Ramos (cell line): Measurements from ENCODE around the gene TBC1D2B.

ENCODE experiments used
- in situ Hi-C: fragments of 300-500 bp; cut with MboI; formaldehyde crosslinking; loops from one replicate; pipeline ENCODE4 v1.14.3; 2022; ENCODE audit warnings: low sequenced_read_pairs; ENCODE audit not compliant: unreplicated experiment

The TBC1D2B gene

DNA sequence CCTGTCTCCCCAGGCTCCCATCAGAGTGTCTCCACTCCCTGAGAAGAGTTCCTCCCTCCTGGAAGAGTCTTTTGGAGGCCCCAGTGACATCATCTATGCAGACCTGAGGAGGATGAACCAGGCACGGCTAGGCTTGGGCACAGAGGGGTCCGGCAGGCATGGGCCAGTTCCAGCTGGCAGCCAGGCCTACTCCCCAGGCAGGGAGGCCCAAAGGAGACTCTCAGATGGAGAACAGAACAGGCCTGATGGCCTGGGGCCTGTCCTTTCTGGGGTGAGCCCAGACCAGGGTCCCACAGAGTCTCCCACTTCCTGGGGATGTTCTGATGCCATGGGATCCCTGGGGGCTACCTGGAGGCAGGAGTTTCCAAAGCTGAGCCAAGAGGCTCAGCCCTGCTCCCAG lies 23.4 kb upstream of the TBC1D2B start:
- in situ Hi-C loops: loop anchor here (5.0 kb wide), 1 partner anchor 94 kb away; no protein-coding TSS in a partner anchor

DNA sequence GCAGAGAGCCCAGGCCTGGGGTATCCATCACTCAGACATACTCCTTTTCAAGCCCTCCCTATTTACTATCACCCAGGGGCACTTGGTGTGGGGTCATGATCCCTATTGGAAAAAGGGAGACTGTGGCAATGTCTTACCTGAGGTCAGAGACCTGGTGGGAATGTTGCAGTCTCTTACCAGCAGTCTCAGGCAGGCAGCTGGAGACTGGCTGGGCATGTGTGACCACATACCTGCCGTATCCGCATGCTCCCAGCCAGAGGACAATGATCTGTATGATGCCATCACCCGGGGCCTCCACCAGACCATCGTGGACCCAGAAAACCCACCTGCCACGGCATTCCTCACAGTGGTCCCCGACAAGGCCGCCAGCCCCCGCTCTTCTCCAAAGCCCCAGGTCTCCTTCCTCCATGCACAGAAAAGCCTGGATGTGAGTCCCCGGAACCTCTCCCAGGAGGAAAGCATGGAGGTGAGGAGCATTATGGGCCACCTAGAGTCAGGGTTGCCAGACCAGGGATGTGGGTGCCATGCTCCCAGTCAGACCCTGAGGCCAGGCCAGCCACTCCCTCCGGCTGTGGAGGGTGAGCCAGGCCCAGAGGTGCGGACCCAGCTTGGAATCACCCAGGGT lies 20.7 kb upstream of the TBC1D2B start:
- in situ Hi-C loops: no loop called here

DNA sequence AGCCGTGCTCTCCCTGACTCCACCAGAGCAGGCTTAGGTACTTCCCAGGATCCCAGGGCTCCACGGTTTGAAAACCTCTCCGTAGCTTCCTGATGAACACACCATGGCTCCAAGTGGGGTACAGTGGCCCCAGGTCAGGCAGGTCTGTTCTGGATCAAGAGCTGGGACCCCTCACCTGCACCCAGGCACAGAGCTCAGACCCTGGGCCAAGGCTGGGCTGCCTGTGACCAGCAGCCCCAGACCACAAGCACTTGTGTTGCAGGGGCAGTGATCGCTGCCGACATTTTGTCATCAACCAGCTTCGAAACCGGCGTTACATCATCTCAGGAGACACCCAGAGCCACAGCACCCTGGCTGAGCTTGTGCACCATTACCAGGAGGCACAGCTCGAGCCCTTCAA lies 20.2 kb upstream of the TBC1D2B start:
- in situ Hi-C loops: no loop called here

DNA sequence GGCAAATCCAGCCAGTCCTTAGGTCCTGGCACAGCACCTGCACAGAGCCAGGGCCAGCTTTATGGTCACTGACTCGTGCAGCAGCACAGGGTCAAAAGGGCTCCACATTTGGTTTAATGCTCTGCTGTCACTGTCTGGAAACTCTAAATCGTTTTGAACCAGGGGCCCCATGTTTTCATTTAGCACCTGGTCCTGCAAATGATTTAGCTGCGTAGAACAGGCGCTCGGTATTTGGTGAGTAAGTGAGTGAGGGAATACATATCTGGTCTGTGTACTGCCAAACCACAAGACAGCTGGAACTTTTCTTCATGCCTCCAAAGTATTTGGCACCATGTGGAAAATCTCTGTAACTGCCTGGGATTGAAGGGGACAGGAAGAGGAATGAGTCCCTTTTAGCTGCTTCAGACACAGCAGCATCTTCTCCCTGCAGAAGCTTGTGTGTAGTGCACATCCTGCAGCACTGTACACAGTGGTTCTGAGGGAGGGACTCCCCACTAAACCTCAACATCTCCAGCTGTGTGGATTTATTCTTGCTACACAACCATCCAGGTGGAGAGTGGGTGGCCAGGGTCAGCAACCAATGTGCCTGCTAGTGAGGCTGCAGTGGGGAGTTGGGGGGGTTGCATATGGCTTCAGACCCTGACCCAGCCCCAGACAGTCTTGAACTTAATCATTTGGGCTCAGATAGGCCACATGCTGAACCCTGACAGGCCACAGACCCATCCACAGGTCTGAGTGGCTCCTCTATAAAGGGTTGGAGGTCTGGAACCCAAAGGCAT lies 15.9 kb upstream of the TBC1D2B start:
- in situ Hi-C loops: no loop called here

DNA sequence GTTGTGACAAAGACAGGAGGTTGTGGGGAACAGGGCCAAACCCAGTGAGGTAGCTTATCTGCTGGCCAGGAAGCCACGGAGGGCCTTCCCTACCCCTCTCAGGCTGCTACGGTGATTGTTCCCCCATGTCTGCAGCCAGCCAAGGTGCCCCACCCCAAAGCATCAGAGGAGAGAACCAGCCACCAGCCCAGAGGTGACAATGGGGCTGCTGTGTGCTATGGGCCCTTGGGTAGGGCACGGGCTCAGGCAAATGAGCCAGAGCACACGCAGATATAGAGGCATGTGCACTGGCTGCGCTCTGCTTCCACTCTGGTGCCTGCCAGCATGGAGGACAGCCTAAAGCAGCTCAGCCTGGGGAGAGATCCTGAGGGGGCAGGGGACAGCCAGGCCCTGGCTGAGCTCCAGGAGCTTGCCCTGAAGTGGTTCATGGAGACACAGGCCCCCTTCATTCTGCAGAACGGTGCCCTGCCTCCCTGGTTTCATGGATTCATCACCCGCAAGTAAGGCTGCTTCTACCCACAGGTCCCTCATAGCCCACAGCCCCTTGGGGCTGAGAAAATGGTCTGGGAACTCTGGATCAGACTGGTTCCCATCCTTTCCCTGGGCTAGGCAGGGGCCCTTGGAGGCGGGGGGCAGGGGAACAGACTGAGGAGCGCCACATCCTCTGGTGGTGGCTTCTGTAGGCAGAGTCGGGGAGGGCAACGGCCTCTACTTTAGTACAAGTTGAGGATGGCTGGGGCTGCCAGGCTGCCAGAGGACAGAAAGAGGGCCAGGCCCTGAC lies 14.9 kb upstream of the TBC1D2B start, which contains the start of gene SH2D7:
SH2D7 (plus strand) TSS at position 301 of the 781 bp plus-strand sequence; CDS start at position 325, 24 bp downstream.
- in situ Hi-C loops: no loop called here

DNA sequence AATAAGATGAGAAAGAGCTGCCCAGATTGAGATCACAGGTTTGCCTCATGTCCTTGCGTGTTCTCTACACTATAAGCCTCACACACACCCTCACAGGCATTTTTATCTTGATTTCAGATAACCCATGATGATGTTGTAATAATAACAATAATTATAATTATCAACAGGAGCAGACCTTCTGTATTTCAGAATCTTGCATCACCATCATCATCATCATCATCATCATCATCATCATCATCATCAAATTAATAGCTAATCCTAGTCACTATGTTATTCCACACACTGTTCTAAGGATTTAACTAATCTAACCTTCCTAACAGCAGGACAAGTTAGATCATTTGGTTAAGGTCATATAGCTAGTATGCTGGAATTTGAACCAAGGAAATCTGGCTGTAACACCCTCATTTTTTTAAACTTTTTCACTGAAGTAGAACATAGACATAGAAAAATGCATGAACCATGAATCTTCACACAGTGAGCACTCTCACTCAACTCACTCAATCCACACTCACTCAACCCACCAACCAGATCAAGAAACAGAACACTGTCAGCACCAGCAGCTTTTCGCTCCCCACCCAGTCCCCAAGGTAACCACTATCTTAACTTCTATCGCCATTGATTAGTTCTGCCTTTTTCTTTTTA lies 13.0 kb upstream of the TBC1D2B start:
- in situ Hi-C loops: no loop called here

DNA sequence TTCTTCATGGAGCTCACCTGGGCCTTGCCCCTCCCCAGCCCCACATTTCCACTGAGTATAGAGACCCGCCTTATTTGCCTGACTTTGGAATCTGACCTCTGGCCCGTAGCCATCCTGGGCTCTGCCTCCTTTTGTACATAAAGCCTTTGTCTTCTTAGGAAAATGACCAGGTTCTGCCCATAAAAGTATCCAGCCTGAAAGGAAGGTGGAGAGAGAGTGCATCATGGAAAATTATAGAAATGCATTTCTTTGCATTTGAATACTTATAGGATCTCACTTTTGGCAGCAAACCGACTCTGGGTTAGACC lies 11.2 kb upstream of the TBC1D2B start:
- in situ Hi-C loops: no loop called here

DNA sequence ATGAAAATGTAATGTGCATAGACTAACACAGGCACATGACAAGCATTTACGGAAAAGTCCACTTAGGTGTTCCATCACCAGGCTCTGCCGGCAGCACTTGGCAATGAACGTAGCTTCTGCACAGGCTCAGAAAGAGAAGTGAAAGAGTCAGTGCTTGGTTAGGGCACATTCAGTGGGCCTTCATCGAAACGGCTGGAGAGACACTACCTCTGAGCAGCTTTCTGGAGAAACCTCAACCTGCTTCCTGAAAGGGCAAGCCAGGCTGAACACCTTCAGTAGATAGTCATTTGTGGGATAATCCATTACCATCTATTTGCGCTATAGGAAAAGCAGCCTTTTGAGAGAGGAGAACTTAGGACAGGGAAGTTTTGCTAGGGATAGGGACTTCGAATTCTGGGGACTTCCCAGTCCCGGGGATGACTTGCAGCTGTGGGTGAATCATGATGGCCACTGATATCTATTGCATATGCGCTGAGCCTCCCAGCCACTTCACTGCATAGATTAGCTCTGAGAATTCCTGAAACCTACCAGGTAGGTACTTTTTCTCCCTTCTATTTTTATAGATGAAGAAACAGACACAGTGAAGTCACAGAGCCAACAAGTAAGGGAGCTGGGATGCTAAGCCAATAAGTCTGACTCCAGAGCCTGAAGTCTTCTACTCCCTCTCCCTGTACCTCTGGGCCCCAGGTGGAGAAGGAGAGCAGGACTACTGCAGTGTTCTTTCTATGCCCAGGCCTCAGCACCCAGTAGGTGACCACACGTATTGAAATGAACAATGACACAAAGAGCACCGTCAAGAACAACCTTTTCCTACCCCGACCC lies 10.7 kb upstream of the TBC1D2B start:
- in situ Hi-C loops: no loop called here

DNA sequence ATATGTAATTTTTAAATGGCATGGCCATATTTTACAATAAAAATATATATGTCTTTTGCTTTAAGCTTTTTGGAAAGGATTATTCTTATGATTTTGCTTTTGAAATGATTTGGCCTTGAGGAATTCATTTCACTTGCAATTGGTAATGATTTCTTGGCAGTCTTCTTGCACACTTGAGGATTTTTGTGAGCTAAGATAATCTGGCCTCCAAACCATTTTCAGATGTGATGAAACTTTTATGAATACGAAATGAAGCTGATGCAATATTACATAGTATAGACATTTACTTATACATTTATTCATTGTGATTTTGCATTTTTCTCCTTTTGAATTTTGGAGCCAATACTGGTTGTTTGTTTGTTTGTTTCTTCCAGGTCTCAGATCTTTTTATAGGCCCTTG lies 8.4 kb upstream of the TBC1D2B start:
- in situ Hi-C loops: no loop called here

DNA sequence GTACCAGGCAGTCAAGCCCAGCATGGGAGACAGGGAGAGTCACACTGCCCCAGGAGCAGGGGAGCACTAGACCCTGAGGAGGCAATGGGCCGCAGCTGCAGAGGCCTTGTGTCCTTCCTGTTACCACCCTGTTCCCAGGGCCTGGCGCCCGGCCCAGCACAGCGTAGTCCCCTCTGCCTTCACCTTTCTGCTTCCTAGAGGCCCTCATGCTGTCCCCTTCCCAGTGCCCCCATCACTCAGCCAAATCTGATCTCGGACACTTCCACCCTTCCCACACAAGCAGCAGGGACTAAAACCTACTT lies 6.9 kb upstream of the TBC1D2B start:
- in situ Hi-C loops: no loop called here

DNA sequence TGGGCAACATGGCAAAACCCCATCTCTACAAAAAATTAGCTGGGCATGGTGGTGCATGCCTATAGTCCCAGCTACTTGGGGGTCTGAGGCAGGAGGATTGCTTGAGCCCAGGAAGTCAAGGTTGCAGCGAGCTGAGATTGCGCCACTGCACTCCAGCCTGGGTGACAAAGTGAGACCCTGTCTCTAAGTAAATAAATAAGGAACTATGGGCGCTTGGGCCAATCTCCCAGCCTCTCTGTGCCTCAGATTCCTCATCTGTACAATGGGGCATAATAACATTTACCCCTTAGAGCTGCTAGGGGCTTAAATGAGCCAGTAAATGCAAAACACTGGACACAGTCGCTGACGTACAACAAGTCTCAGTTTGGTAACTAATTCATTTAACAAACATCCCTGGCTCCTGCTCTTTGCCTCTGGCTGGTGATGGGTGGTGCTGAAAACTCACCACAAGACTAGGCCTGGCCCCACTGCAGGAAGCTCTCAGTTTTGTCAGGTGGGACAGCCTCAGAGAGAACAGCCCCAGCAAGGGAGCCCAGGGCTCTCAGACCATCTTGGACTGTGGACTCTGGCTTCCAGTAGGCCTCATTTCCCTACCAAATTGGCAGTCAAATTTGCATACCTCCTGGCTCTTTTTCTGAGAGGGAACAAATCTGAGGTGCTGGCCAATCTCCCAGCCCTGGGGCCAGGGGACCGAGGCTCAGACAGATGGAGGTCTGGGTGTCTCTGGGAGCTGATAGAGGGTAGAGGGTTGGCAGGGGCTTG lies 6.4 kb upstream of the TBC1D2B start:
- in situ Hi-C loops: no loop called here

DNA sequence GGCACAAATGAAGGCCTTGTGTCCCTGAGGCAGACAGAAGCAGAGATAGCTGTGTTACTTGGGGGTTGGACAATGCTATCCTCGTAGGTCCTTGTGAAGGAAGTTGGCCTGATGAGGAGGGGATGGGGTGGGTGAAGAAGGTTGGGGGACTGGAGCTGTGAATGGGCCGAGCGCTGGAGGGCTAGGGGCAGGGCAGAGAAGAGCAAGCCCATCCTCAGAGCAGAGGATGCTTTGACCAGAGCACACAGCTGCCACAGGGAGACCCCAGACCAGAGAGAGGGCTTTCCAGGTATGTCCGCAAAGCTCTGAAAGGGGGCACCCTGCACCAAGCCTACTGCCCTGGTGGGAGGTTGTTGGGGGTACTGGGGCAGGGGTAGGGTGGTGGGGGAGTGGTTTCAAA lies 5.7 kb upstream of the TBC1D2B start:
- in situ Hi-C loops: no loop called here

DNA sequence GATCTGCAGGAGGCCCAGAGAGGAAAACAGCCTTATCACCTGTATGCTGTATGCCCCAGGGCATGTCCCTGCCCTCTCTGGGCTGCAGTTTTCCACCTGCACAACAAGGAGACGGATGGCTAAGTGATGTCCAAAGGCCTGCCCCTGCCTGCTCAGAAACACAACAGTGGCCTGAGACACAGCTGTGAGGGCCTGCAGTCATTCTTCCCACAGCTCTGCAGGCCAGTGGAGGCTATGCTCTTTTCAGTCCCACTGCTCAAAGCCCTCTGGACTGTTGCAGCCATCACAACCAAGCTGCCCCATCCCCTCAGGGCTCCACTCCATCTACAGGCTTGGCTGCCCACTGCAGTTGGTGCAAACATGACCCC lies 5.2 kb upstream of the TBC1D2B start:
- in situ Hi-C loops: no loop called here

DNA sequence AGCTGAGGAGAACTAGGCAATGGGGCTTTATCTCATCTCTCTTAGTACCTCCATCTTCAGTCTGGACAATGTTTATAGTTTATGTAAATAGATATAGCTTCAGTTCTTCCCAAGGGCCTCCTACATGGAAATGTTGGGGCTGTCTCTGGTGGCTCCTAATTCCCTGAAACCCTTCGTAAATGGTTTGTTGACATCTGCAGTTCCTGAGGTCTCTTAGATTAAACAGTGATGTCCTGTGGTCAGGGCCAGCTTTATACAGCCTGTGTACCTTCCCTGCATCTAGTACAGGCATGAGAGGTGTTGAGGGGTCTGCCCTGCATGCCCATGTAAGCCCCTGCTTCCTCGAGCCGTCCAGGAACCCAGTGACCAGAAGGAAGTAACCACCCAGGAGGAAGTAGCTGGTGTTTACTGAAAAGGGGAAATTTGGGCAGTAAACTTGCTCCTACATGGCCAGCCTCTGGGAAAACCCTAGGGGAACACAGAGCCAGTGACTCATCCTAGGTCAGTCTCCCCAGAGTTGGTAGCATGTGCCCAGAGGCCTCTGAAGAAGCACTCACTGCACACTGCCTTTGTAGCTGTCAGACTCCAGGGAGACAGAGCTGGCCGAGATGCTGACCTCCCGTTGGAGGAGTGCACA lies 4.7 kb upstream of the TBC1D2B start:
- in situ Hi-C loops: no loop called here

DNA sequence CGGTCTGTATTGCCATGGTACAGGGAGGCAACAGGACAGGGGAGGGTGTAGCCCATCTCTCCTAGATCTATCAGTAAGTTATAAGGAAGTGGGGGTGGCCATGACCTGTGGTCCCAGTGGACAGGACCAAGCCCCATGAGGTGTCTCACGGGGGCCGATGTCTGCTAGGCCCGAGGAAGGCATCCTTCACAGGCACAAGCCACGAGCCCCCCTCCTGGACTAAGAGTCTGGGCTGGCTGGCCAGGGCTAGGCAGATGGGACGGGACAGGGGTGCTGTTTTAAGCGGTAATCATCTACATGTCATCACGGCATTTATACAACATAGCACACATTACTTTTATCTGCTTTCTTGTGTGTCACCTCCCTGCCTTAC lies 2.6 kb upstream of the TBC1D2B start:
- in situ Hi-C loops: no loop called here

DNA sequence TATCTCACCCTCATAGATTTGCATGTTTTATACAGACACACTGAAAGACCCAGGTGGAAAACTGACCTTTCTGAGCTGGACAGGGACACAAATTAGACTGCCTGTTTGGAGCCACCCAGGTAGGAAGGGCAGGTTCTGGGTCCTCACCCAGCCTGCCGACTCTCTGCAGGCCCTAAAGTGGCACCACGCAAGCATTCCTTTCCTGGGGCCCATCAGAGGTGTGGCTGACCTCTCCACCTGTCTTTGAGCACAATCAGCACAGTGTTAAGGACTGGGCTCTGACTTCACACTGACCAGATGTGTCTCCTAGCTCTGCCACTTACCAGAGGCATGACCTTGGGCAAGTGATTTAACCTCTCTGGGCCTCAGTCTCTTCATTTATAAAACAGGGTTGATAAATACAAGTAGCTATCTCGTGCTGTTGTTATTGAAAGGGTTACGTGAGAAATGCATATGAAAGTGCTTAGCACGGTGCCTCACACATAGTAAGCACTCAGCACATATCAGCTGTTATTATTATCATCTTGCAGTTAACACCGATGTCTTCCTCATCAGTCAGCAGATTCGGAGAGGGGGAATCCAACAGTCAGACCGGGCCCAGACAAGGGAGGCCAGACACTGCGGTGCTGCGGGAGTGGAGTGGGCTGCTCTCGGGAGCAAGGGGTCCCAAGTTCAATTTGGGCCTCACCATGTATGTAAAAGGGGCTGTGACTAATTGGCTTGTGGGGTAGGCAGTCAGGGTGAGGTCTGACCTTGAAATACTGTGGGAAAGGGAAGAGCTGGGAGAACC lies 2.0 kb upstream of the TBC1D2B start:
- in situ Hi-C loops: no loop called here

DNA sequence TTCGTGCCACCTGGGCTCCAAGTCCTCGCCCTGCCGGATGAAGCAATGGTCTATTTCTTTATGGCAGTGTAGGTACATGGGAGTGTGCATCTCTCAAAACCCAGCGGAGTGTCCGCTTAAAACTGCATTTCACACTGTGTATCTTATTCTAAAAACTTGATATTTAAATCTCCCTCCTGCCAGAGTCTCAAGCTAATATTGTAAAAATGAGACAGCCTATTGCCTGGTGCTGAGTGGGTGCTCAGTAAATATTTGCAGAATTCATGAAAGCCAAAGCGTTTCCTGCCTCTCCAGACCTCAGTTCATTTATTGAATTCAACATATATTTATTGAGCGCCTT lies 330 bp upstream of the TBC1D2B start:
- in situ Hi-C loops: no loop called here

DNA sequence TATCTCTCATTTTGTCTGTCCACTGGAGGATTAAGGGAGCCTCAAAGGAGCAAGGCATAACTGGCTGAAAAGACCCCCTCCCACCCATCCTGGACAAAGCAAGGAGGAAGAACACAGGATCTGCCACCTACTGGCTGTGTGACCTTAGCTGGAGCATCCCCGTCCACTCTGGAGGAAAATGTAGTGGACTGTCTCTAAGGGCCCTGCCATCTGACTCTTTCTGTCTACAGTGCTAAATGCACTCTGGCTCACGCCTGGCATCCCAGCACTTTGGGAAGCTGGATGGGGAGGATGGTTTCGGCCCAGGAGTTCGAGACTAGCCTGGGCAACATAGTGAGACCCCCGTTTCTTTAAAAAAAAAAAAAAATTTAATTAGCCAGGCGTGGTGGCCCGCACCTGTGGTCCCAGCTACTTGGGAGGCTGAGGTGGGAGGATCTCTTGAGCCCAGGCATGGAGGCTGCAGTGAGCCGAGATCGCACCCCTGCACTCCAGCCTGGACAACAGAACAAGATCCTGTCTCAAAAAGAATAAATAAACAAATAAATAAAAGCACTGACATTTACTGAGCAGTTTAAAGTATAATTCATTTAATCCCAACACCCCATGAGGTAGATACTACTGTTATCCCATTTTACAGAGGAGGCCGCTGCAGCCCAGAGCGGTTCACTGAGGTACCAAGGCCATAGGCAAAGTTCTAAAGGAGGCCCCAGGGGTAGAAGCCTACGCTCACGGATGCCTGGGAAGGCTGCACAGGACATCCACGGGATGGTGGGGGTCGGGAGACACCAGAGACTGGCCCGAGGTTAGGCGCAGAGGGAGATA lies 1.1 kb downstream of the TBC1D2B start:
- in situ Hi-C loops: no loop called here
